OCI-LY7 (cell line): ENCODE results near the gene FAF2.

Experiments
- EZH2phosphoT487 ChIP-seq: fragments of 200-600 bp; sonication (generic); IDR thresholded peaks from 2 replicates; pipeline ENCODE4 v1.6.1; 2018; ENCODE audit warnings: low read depth, borderline replicate concordance, mild to moderate bottlenecking, mixed run types, antibody characterized with exemption, low read length, moderate library complexity, mixed read lengths
- TF ChIP-seq, protein P1 (sequence below): fragments of 200-600 bp; sonication (generic); conservative IDR thresholded peaks from 2 replicates; pipeline ENCODE4 v1.5.1; 2014; ENCODE audit warnings: mild to moderate bottlenecking, antibody characterized with exemption, low read length, moderate library complexity, mixed read lengths

DNA sequence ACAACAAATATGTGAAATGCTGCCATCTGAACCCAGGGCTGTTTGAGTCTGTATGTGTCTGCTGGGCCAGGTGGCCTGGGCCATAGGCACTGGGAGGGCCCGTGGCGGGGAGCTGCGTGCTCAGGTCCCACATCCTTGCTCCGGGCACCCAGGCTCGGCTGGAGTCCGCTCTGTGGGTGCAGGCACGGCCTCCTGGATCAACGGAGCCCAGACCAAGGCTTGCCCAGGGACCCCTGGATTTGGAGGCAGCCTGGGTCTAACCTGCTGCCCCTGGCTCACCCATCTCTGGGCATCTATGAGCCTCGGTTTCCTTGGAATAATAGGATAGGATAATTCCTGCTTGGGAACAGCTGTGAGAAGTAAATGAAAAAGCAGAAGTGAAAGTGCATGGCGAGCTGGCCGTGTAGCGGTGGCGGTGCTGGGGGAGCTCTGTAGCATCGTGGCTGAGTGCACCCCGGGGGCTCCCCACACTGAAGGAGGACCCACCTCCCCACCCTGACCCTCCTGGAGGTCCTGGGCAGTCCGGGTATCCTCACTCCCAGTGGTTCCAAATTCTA lies 102.2 kb downstream of the FAF2 start:
- TF ChIP-seq, protein P1, sequence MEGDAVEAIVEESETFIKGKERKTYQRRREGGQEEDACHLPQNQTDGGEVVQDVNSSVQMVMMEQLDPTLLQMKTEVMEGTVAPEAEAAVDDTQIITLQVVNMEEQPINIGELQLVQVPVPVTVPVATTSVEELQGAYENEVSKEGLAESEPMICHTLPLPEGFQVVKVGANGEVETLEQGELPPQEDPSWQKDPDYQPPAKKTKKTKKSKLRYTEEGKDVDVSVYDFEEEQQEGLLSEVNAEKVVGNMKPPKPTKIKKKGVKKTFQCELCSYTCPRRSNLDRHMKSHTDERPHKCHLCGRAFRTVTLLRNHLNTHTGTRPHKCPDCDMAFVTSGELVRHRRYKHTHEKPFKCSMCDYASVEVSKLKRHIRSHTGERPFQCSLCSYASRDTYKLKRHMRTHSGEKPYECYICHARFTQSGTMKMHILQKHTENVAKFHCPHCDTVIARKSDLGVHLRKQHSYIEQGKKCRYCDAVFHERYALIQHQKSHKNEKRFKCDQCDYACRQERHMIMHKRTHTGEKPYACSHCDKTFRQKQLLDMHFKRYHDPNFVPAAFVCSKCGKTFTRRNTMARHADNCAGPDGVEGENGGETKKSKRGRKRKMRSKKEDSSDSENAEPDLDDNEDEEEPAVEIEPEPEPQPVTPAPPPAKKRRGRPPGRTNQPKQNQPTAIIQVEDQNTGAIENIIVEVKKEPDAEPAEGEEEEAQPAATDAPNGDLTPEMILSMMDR = no peak
- TF ChIP-seq EZH2phosphoT487 = no peak
